ENCODE data around the gene MACROH2A1.

The MACROH2A1 gene

DNA sequence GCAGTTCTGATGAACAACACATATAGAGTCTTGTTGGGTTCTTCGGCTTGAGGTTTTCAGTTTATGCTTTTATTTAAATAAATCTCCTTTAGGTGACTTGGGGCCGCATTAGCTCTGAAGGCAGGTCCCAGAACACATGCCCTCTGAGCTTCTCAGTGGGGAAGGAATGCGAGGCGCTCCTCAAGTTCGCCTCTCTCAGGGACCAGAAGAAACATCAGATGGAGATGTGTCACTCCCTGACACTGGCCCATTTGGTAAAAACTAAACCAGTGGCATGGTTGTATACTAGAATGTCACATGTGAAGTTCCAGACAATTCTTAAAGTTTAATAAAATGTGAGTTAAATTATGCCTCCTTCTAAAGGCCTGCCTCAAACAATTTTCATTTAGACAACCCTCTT is 1.9 kb downstream of the MACROH2A1 start:
- DNase-seq (ENCODE audit: low spot score in 2 of 2) (no peak), ATAC-seq (ENCODE audit: low read depth) (no peak)
- no peak overlapping the region for H3K4me3 Mint-ChIP-seq
- H3K27me3 Mint-ChIP-seq, result no peaks in the 10 kb centered on the region
- H3K27ac Mint-ChIP-seq, result no peak overlapping the region
- no peaks in the 10 kb centered on the region for H3K9me3 Mint-ChIP-seq
- peaks cover 8% of the 10 kb centered on the region for H3K36me3 Mint-ChIP-seq
- peaks cover 48% of the 10 kb centered on the region for H3K4me1 Mint-ChIP-seq

DNA sequence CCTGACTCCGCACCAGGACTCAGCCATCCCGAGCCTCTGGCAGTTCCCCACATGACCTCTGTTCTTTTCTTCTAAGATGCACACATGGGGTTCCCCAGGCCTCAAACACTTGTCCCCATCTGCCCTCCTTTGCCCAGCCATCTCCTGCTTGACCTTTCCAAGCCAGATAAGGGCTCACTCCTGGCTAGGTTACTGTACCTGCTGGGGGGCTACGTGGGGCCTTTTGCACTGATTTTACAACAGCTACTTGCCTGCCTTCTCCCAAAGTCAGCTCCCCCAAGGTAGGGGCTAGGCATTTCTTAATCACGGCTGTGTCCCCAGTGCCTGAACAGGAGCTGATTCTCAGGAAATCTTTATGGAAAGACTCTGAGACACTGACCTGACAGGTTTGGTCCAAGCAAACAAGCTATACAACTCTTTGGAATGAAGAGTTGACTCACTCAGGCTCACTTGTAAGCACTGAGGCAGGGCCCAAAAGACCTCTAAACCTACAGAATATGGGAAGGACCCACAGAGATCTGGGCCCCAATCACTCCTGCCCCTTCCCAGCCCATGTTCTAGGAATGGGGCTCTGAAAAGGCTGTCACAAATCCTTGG is 2.5 kb downstream of the MACROH2A1 start:
- H3K4me3 Mint-ChIP-seq, result no peak overlapping the region
- peaks cover 53% of the 10 kb centered on the region for H3K4me1 Mint-ChIP-seq
- no peaks in the 10 kb centered on the region for H3K27me3 Mint-ChIP-seq
- no peaks in the 10 kb centered on the region for H3K9me3 Mint-ChIP-seq
- peaks cover 12% of the 10 kb centered on the region for H3K36me3 Mint-ChIP-seq
- H3K27ac Mint-ChIP-seq, result no peak overlapping the region
- ATAC-seq (ENCODE audit: low read depth), result no peak
- DNase-seq (ENCODE audit: low spot score in 2 of 2), result no peak

DNA sequence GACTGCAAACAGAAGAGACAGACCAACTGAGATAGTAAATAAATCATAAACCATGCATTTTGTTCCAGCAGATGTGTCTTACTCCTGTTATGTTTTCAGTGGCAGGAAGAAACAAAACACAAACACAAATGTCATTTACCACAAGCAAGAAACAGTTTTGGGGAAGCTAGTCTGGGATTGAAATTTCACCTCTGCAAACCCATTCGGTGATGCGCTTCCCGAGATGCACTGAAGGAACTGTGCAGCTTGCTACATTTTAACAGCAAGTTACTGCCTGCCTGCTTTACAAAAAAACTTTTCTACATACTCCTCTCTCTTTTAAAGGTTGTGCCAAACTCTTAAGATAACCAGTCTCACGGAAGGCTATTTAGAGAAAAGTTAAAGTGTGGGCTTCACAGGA is 3.2 kb downstream of the MACROH2A1 start:
- no peaks in the 10 kb centered on the region for H3K9me3 Mint-ChIP-seq
- H3K4me1 Mint-ChIP-seq, result peaks cover 56% of the 10 kb centered on the region
- H3K27me3 Mint-ChIP-seq, result no peaks in the 10 kb centered on the region
- H3K36me3 Mint-ChIP-seq, result peaks cover 14% of the 10 kb centered on the region
- H3K27ac Mint-ChIP-seq, result peak overlapping the region; percentile 4
- no peak overlapping the region for H3K4me3 Mint-ChIP-seq
- no peak for DNase-seq (ENCODE audit: low spot score in 2 of 2)
- no peak for ATAC-seq (ENCODE audit: low read depth)

DNA sequence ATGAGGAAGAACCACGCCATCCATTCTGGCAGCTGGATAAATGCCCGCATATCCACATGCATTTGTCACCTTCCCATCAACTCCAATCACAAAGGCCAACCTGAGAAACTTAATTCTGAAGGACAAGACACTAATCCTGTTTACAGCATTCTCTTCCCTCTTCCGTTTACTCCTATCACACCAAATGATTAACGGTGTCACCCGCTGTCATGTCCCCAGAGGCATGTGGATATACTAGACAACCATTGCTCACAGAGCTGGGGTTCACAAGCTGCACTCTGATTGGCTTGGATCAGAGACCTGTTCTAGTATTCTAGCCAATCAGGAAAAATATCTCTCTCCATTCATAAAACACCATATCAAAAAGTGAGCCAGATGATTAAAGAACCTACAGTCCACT is 3.6 kb downstream of the MACROH2A1 start:
- H3K36me3 Mint-ChIP-seq, result peaks cover 14% of the 10 kb centered on the region
- no peak for DNase-seq (ENCODE audit: low spot score in 2 of 2)
- H3K4me1 Mint-ChIP-seq, result peaks cover 56% of the 10 kb centered on the region
- peak overlapping the region; percentile 4 for H3K27ac Mint-ChIP-seq
- no peaks in the 10 kb centered on the region for H3K27me3 Mint-ChIP-seq
- no peak overlapping the region for H3K4me3 Mint-ChIP-seq
- no peak for ATAC-seq (ENCODE audit: low read depth)
- H3K9me3 Mint-ChIP-seq, result no peaks in the 10 kb centered on the region

DNA sequence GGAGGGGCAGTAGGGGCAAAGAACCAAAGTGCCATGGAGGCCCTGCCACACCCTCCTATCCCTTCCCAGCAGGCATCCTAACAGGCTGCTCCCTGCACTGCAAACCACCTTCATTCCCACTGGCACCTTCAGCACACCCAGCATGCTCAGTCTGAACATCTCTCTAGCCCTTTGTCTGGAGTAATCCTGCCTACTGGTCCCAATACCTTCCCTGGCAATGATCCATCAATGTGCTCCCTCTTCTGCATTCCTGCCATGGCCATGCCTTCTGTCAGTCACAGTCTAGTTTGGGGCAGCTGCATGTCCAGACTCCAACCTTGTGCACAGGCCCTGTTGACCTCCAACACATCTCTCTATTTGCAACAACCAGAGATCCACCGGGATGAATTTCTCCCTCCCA is 4.9 kb downstream of the MACROH2A1 start:
- peaks cover 58% of the 10 kb centered on the region for H3K4me1 Mint-ChIP-seq
- H3K9me3 Mint-ChIP-seq, result no peaks in the 10 kb centered on the region
- no peak for DNase-seq (ENCODE audit: low spot score in 2 of 2)
- no peak overlapping the region for H3K4me3 Mint-ChIP-seq
- peaks cover 21% of the 10 kb centered on the region for H3K36me3 Mint-ChIP-seq
- no peak for ATAC-seq (ENCODE audit: low read depth)
- no peaks in the 10 kb centered on the region for H3K27me3 Mint-ChIP-seq
- peak overlapping the region; percentile 43 for H3K27ac Mint-ChIP-seq

DNA sequence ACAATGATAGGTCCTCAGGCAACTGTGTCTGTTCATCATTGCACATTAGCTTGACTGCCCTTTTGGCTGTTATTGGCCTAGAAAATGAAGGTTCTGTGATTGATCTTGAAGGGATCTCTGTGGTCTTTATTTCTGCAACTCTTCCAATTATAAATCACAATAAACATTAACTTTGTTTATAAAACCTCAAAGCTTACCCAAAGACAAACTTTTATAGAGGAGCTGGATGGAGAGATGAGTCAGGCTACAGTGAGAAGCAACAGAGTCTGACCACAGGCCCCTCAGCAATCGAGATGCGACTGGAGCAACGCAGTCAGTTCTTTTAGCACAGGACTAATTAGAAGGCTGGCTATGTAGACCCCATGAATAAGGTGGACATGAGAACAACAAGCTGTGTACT is 5.3 kb downstream of the MACROH2A1 start:
- Mint-ChIP-seq H3K36me3 (peaks cover 21% of the 10 kb centered on the region), H3K9me3 (no peaks in the 10 kb centered on the region), H3K4me1 (peaks cover 58% of the 10 kb centered on the region), H3K4me3 (no peak overlapping the region), H3K27me3 (no peaks in the 10 kb centered on the region), H3K27ac (peak overlapping the region; percentile 43)
- DNase-seq (ENCODE audit: low spot score in 2 of 2) (no peak), ATAC-seq (ENCODE audit: low read depth) (no peak)

DNA sequence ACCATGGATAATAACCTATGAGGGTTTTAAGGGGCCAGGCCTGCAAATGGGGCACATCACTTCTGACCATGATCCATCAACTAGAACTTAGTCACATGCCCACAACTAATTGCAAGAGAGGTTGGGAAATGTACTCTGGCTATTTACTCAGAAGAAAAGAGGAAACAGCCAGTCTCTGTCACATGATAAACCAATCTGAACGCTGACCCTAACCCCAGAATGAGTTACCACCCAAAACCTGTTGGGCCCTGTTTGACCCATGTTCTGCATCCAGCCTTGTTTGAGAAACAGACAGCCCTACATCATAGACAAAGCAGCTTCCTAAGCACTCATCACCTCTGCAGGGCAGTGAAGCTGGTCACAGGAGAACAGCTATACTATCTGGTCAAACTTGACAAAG is 5.8 kb downstream of the MACROH2A1 start:
- H3K4me3 Mint-ChIP-seq, result no peak overlapping the region
- peaks cover 21% of the 10 kb centered on the region for H3K36me3 Mint-ChIP-seq
- DNase-seq (ENCODE audit: low spot score in 2 of 2), result no peak
- H3K9me3 Mint-ChIP-seq, result no peaks in the 10 kb centered on the region
- peak; percentile 12 for ATAC-seq (ENCODE audit: low read depth)
- H3K4me1 Mint-ChIP-seq, result peaks cover 57% of the 10 kb centered on the region
- H3K27me3 Mint-ChIP-seq, result no peaks in the 10 kb centered on the region
- no peak overlapping the region for H3K27ac Mint-ChIP-seq

DNA sequence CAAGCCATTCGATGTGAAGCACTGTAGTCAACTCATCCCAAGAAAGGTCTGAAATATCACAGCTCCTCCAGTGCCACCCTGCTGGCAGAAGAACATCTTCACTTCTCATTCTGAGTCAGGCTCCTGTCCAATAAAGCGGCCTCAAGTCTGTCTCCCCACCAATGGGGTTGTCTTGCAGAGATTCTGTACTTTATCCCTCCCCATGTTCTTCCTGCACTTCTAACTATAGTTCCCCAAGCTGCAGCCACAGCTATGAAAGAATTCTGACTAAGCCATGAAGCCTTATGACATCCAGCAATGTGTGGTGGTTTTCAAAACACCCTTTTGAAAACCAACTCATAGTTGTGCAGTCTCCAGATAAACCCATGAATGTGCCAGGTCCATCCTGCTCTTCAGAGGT is 6.8 kb downstream of the MACROH2A1 start:
- Mint-ChIP-seq H3K27ac (peak overlapping the region; percentile 74), H3K4me1 (peaks cover 56% of the 10 kb centered on the region), H3K36me3 (peaks cover 25% of the 10 kb centered on the region), H3K4me3 (no peak overlapping the region), H3K9me3 (no peaks in the 10 kb centered on the region), H3K27me3 (no peaks in the 10 kb centered on the region)
- ATAC-seq (ENCODE audit: low read depth) (no peak), DNase-seq (ENCODE audit: low spot score in 2 of 2) (no peak)

DNA sequence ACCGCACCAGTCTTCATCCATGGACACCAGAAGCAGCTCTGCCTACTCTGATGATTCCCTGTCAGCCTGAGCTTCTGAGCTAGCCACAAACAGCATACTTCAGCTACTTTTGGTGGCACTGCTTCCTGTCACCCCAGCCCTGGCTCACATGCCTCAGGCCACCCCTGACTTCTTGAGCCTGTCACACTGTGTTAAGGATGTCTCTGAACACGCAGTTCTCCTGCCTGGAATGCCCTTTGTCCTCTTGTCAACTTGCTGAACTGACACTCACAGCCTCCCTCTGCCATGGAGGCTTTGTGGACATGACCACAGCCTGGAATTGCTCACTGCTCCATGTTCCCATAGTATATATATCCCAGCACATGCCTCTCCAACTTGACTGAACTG is 7.2 kb downstream of the MACROH2A1 start:
- Mint-ChIP-seq H3K4me3 (no peak overlapping the region), H3K9me3 (no peaks in the 10 kb centered on the region), H3K27me3 (no peaks in the 10 kb centered on the region), H3K36me3 (peaks cover 25% of the 10 kb centered on the region), H3K4me1 (peaks cover 57% of the 10 kb centered on the region), H3K27ac (peak overlapping the region; percentile 74)
- no peak for ATAC-seq (ENCODE audit: low read depth)
- no peak for DNase-seq (ENCODE audit: low spot score in 2 of 2)

DNA sequence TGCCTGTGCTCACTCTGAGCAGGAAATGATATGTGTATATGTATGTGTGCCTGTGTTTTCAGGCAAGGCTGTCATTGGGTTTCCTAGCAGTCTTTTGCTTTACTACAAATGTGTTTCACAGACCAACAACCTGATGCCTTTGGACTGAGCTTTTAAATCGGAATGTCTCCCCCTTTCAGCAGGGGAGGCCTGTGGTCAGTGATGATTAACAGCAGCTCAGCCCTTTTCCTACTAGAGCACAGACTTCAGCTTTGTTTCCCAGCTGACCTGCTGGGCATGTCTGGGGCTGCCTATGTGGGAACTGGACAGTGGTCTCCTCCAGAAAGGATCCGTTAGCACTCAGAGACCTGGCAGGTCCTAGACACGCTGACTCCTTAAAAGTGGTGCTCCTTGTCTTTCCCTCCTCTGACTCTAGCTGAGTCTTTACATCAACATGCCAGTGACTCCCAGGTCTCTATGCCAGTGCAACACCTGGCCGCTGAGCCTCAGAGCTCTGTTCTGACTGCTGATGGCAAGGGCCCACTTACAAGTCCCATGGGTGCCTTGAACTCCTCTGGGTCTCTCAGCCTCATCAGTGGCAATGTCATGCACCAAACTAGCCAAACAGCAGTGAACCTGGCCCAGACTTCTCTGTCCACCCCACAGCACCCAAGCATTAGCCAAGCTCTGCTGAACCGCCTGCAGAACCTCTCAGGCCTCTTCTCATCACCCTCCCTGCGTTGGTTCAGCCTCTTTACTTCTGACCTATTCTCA is 7.7 kb downstream of the MACROH2A1 start:
- ATAC-seq (ENCODE audit: low read depth) (no peak), DNase-seq (ENCODE audit: low spot score in 2 of 2) (no peak)
- Mint-ChIP-seq H3K27ac (no peak overlapping the region), H3K27me3 (no peaks in the 10 kb centered on the region), H3K4me1 (peaks cover 56% of the 10 kb centered on the region), H3K4me3 (no peak overlapping the region), H3K9me3 (no peaks in the 10 kb centered on the region), H3K36me3 (peaks cover 27% of the 10 kb centered on the region)

DNA sequence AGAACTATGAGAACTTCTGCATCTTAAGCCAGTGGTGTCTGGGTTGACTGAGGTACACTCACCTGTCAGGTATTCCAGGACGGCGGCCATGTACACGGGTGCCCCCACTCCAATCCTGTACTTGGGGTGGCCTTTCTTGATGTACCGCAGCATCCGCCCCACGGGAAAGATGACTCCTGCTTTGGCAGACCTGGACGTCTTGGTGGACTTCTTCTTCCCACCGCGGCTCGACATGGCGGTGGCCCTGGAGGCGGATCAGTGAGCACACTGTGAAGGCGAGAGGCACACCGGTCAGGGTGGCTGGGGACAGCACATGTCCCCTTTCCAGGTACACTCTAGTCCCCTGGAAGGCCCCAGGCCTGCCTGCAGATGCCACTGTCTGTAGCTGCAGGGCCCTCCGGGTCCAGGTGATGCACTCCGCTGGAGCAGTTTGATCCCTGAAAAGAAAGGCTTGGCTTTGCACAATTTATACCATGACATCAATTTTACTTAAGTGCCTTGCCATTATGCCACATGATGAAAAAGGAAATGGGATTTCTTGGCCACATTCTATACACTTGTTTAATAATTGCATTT is 10.1 kb downstream of the MACROH2A1 start:
- Mint-ChIP-seq H3K27ac (no peak overlapping the region), H3K36me3 (peaks cover 39% of the 10 kb centered on the region)

DNA sequence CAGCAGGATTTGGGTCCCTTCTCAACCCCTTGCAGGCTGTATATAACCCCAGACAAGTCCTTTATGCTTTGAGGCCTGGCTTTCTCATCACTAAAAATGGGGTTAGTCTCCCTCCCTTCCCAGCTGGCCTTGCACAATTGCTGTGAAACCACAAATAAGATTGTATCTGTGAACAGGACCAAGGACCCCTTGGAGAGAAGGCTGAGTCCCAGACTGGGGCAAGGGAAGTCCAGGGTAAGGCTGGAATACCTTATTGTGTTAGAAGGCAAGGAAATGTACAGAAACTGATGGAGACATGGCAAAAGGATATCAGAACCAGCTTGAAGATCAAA is 11.4 kb downstream of the MACROH2A1 start:
- no peaks in the 10 kb centered on the region for H3K9me3 Mint-ChIP-seq
- H3K4me3 Mint-ChIP-seq, result no peak overlapping the region
- peak overlapping the region; percentile 21 for H3K27ac Mint-ChIP-seq
- no peaks in the 10 kb centered on the region for H3K27me3 Mint-ChIP-seq
- peaks cover 28% of the 10 kb centered on the region for H3K4me1 Mint-ChIP-seq
- DNase-seq (ENCODE audit: low spot score in 2 of 2), result no peak
- peaks cover 42% of the 10 kb centered on the region for H3K36me3 Mint-ChIP-seq
- no peak for ATAC-seq (ENCODE audit: low read depth)

More for the DNA sequence above, 10.1 kb downstream of the MACROH2A1 start:
- no peak overlapping the region for H3K4me3 Mint-ChIP-seq
- H3K4me1 Mint-ChIP-seq, result peaks cover 40% of the 10 kb centered on the region
- ATAC-seq (ENCODE audit: low read depth), result no peak
- no peak for DNase-seq (ENCODE audit: low spot score in 2 of 2)
- H3K27me3 Mint-ChIP-seq, result no peaks in the 10 kb centered on the region
- H3K9me3 Mint-ChIP-seq, result no peaks in the 10 kb centered on the region

DNA sequence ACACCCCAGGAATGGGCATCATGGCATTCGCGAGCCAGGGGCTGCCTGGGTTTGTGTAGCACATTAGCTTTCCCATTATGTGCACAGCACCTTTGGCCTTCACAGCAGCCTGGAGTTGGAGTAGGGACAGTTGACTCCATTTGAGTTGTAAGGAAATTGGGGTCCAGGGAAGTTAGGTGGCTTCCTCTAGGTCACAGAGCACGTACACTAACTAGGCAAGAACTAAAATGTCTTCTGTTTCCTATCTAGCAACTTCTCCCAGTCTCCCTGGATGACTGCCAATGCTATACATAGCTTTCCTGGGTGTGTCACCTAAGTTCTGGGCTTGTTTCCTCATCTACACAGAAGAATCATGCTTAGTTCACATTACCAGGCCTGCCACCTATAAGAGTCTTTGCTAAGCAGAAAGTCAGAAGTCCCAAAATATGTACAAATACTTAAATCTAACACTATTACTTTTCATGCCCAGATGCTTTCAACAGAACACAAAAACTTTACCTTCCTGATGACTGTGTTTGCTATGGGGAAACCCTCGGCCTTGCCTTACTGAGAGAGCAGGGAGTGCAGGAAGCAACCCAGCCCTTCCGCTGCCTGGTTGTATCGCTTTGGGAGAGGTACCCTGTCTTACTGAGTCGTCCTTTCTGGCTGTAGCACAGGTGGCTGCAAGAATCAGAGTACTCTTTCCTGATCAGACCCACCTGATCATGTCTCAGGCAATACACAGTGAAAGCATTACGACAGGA is 12.0 kb downstream of the MACROH2A1 start:
- no peak for ATAC-seq (ENCODE audit: low read depth)

DNA sequence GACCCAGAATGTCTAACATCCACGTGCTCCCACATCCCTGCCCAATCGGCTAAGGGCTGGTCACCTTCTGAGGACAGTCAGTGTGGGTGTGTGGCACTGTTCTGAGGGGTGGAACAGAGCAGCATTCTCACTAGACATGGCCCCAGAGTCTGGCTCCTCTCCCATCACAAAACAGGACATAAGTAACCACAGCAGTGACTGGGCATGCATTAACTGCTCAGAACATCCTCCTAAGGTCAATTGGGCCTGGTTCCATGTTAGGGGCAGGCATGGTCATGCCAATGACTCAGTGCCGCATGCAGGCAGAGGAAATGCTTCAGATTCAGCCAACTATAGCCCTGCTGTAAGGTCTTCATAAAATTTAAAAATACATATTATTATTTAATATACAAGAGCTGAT is 12.9 kb downstream of the MACROH2A1 start:
- peaks cover 40% of the 10 kb centered on the region for H3K36me3 Mint-ChIP-seq
- no peak overlapping the region for H3K4me3 Mint-ChIP-seq
- ATAC-seq (ENCODE audit: low read depth) (no peak), DNase-seq (ENCODE audit: low spot score in 2 of 2) (no peak)
- no peak overlapping the region for H3K27ac Mint-ChIP-seq
- H3K27me3 Mint-ChIP-seq, result no peaks in the 10 kb centered on the region
- peaks cover 17% of the 10 kb centered on the region for H3K4me1 Mint-ChIP-seq
- H3K9me3 Mint-ChIP-seq, result no peaks in the 10 kb centered on the region

More for the DNA sequence above, 12.0 kb downstream of the MACROH2A1 start:
- no peaks in the 10 kb centered on the region for H3K9me3 Mint-ChIP-seq
- H3K36me3 Mint-ChIP-seq, result peaks cover 44% of the 10 kb centered on the region
- H3K27me3 Mint-ChIP-seq, result no peaks in the 10 kb centered on the region
- H3K27ac Mint-ChIP-seq, result peak overlapping the region; percentile 21
- H3K4me1 Mint-ChIP-seq, result peaks cover 25% of the 10 kb centered on the region
- H3K4me3 Mint-ChIP-seq, result no peak overlapping the region
- no peak for DNase-seq (ENCODE audit: low spot score in 2 of 2)

All from memory B cell (primary cell).